GM12878 (cell line): ENCODE measurements around the gene SEMA4D. TPM values are rescaled to one million over a fixed set of nuclear protein-coding genes. Genes with fewer than 3 reads are reported as not detected.
A peak's percentile ranks its signal among the peaks of the same experiment; 100 is the strongest.

Source experiments
- ATF3 ChIP-seq: IDR thresholded peaks from 2 replicates; pipeline ENCODE4 v1.6.1; 2011; ENCODE audit warnings: low read depth, mild to moderate bottlenecking, low read length, moderate library complexity, borderline replicate concordance; ENCODE audit errors: extremely low read depth
- CHD1 ChIP-seq: IDR thresholded peaks from 2 replicates; pipeline ENCODE4 v1.6.1; 2012; ENCODE audit warnings: low read depth, low read length, improper control_type of control experiment
- CHD2 ChIP-seq: IDR thresholded peaks from 2 replicates; pipeline ENCODE4 v1.6.1; 2011; ENCODE audit warnings: low read depth, low read length, improper control_type of control experiment, borderline replicate concordance
- CTCF ChIP-seq, 3 experiments: IDR thresholded peaks in 2 of 3; conservative IDR thresholded peaks in 1 of 3; 2 replicates each; pipeline ENCODE4 v1.5.1; 2011; ENCODE audit warnings: low read depth in 3 of 3, low read length in 3 of 3, mild to moderate bottlenecking in 3 of 3, control low read depth in 2 of 3, moderate library complexity in 2 of 3, inconsistent platforms in 1 of 3, mixed read lengths in 1 of 3; ENCODE audit not compliant: control insufficient read depth in 2 of 3, insufficient read depth in 1 of 3; ENCODE audit errors: extremely low read depth in 1 of 3
- MTA2 ChIP-seq: fragments of 450-650 bp; IDR thresholded peaks from 2 replicates; pipeline ENCODE4 v1.6.1; 2016; ENCODE audit warnings: low read depth, mild to moderate bottlenecking, moderate library complexity
- MXI1 ChIP-seq: fragments of 150-350 bp; IDR thresholded peaks from 2 replicates; pipeline ENCODE4 v1.6.1; 2011; ENCODE audit warnings: low read depth, mild to moderate bottlenecking, inconsistent platforms, low read length, improper control_type of control experiment
- POLR2AphosphoS5 ChIP-seq: IDR thresholded peaks from 2 replicates; pipeline ENCODE4 v1.6.1; 2011; ENCODE audit warnings: mild to moderate bottlenecking, low read length, inconsistent platforms
- SREBF1 ChIP-seq: IDR thresholded peaks from 2 replicates; pipeline ENCODE4 v1.6.1; 2012; ENCODE audit warnings: mild to moderate bottlenecking, low read length
- TAF1 ChIP-seq: IDR thresholded peaks from 2 replicates; pipeline ENCODE4 v1.6.1; 2011; ENCODE audit warnings: mild to moderate bottlenecking, low read depth, low read length, borderline replicate concordance
- TCF7 ChIP-seq: IDR thresholded peaks from 2 replicates; pipeline ENCODE4 v1.6.1; 2014; ENCODE audit warnings: antibody characterized with exemption, borderline replicate concordance
- ZNF622 ChIP-seq: fragments of 450-650 bp; IDR thresholded peaks from 2 replicates; pipeline ENCODE4 v1.6.1; 2017; ENCODE audit warnings: mild to moderate bottlenecking, inconsistent platforms
- ZSCAN29 ChIP-seq: fragments of 450-650 bp; IDR thresholded peaks from 2 replicates; pipeline ENCODE4 v1.6.1; 2017; ENCODE audit warnings: mild to moderate bottlenecking, moderate library complexity
- polyA plus RNA-seq, 11 experiments: library from polyadenylated mRNA; depleted of rRNA in 4 of 11; unstranded in 6 of 11; stranded (reverse) in 5 of 11; fragments of >200 nt; fragmentation: Nextera tagmentation in 4 of 11; fragmentation: Illumina TruSeq in 1 of 11; extraction: Ambion mirVana in 4 of 11; extraction: Trizol in 1 of 11; gene quantifications; 1 replicate in 1 of 11; 2 replicates in 10 of 11; pipeline versions ENCODE4 v1.2.1 to v1.2.3, GENCODE V29; 2011 to 2016; ENCODE audit warnings: inconsistent platforms in 2 of 11, missing spikeins in 2 of 11, low read depth in 1 of 11
- total RNA-seq, 4 experiments: library from RNA; depleted of rRNA in 3 of 4; stranded (reverse); fragments of >200 nt in 3 of 4; fragmentation: Illumina TruSeq in 1 of 4; extraction: Trizol in 1 of 4; gene quantifications; 2 replicates each; pipeline versions ENCODE4 v1.2.1 to v1.2.3, GENCODE V29; 2013 to 2021
- TF ChIP-seq, protein P1 (sequence below): fragments of 450-650 bp; formaldehyde crosslinking; IDR thresholded peaks from 2 replicates; pipeline ENCODE4 v1.5.0; 2022; ENCODE audit warnings: mild to moderate bottlenecking, missing genetic modification characterization
- TF ChIP-seq, protein P2 (sequence below): fragments of 450-650 bp; IDR thresholded peaks from 2 replicates; pipeline ENCODE4 v1.6.1; 2016; ENCODE audit warnings: mild to moderate bottlenecking
- TF ChIP-seq, protein P3 (sequence below): IDR thresholded peaks from 2 replicates; pipeline ENCODE4 v1.6.1; 2012; ENCODE audit warnings: mild to moderate bottlenecking, low read depth, low read length

SEMA4D gene
- total and polyA plus RNA-seq, 10 of the 15 experiments (the other 5 are each of a cell fraction or from before 2014, with no cell fraction given): 15.1 to 136 (median 39.6) TPM

DNA sequence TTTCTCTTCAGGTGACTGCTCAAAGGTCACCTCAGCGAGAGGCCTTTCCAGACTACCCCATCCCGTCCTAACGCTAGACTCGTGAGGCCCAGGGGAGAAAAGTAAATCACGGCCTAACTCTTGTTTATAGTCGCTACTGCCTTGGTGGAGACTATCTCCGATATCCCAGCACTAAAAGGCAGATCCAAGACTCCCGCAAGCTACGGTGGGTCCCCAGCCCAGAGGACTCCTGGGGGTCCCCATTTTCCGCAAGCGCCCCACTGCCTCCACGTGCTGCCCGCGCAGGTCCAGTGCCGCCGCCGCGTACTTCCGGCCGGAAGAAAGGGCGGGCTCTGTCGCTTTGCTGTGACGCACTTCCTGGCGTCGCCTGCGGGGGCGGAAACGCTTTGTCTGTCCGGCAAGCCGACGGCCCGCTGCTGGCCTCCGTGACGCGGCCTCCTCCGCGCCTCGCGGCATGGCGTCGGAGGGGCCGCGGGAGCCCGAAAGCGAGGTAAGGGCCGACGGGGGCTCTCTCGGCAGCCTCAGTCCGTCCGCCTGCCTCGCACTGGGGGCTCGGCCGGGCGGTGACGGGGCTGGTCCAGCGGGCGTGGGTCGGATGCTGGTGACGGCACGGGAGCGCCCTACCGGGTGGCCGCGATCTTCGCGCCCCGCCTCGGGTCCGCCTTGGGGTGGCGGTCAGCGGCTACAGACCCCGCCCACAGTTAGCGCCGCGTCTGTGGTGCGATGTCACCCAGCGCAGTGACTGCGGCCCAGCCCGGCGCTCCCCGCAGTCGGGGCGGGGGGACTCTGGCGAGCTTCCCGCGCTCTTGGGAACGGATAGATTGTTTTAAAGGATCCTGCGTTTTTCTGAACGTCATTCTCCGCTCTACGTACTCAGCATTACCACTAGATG is 179.5 kb downstream of the SEMA4D start, which contains the start of gene SECISBP2 (continued):
- TF ChIP-seq ATF3 (peak; percentile 92), CTCF (IDR thresholded peaks at IDR 0.05 in 2 of 3, conservative IDR thresholded peaks at IDR 0.05 in 1 of 3; ENCODE audit: control insufficient read depth in 2 of 3, extremely low read depth in 1 of 3, insufficient read depth in 1 of 3, low read depth in 3 of 3, low read length in 3 of 3) (peak; percentile 63 to 74 (median 72); a peak in 5 of 6 replicates), TAF1 (peak; percentile 90), POLR2AphosphoS5 (peak; percentile 96), CHD2 (peak; percentile 41; the same call in 1 of the 2 replicates), ZNF622 (no peak), MTA2 (0 out of 2 replicates have a peak, but pooled peaks have one; percentile 19), MXI1 (peak; percentile 100), ZSCAN29 (0 out of 2 replicates have a peak, but pooled peaks have one; percentile 40), CHD1 (no peak), SREBF1 (no peak; the same call in 1 of the 2 replicates), TCF7 (no peak)
- TF ChIP-seq, protein P1, sequence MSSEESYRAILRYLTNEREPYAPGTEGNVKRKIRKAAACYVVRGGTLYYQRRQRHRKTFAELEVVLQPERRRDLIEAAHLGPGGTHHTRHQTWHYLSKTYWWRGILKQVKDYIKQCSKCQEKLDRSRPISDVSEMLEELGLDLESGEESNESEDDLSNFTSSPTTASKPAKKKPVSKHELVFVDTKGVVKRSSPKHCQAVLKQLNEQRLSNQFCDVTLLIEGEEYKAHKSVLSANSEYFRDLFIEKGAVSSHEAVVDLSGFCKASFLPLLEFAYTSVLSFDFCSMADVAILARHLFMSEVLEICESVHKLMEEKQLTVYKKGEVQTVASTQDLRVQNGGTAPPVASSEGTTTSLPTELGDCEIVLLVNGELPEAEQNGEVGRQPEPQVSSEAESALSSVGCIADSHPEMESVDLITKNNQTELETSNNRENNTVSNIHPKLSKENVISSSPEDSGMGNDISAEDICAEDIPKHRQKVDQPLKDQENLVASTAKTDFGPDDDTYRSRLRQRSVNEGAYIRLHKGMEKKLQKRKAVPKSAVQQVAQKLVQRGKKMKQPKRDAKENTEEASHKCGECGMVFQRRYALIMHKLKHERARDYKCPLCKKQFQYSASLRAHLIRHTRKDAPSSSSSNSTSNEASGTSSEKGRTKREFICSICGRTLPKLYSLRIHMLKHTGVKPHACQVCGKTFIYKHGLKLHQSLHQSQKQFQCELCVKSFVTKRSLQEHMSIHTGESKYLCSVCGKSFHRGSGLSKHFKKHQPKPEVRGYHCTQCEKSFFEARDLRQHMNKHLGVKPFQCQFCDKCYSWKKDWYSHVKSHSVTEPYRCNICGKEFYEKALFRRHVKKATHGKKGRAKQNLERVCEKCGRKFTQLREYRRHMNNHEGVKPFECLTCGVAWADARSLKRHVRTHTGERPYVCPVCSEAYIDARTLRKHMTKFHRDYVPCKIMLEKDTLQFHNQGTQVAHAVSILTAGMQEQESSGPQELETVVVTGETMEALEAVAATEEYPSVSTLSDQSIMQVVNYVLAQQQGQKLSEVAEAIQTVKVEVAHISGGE (CRISPR knock-in tag): 0 out of 2 replicates have a peak, but pooled peaks have one; percentile 37
- TF ChIP-seq, protein P2, sequence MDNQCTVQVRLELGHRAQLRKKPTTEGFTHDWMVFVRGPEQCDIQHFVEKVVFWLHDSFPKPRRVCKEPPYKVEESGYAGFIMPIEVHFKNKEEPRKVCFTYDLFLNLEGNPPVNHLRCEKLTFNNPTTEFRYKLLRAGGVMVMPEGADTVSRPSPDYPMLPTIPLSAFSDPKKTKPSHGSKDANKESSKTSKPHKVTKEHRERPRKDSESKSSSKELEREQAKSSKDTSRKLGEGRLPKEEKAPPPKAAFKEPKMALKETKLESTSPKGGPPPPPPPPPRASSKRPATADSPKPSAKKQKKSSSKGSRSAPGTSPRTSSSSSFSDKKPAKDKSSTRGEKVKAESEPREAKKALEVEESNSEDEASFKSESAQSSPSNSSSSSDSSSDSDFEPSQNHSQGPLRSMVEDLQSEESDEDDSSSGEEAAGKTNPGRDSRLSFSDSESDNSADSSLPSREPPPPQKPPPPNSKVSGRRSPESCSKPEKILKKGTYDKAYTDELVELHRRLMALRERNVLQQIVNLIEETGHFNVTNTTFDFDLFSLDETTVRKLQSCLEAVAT: peak; percentile 82
- TF ChIP-seq, protein P3, sequence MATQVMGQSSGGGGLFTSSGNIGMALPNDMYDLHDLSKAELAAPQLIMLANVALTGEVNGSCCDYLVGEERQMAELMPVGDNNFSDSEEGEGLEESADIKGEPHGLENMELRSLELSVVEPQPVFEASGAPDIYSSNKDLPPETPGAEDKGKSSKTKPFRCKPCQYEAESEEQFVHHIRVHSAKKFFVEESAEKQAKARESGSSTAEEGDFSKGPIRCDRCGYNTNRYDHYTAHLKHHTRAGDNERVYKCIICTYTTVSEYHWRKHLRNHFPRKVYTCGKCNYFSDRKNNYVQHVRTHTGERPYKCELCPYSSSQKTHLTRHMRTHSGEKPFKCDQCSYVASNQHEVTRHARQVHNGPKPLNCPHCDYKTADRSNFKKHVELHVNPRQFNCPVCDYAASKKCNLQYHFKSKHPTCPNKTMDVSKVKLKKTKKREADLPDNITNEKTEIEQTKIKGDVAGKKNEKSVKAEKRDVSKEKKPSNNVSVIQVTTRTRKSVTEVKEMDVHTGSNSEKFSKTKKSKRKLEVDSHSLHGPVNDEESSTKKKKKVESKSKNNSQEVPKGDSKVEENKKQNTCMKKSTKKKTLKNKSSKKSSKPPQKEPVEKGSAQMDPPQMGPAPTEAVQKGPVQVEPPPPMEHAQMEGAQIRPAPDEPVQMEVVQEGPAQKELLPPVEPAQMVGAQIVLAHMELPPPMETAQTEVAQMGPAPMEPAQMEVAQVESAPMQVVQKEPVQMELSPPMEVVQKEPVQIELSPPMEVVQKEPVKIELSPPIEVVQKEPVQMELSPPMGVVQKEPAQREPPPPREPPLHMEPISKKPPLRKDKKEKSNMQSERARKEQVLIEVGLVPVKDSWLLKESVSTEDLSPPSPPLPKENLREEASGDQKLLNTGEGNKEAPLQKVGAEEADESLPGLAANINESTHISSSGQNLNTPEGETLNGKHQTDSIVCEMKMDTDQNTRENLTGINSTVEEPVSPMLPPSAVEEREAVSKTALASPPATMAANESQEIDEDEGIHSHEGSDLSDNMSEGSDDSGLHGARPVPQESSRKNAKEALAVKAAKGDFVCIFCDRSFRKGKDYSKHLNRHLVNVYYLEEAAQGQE: no peak
